SK-N-MC (cell line): ENCODE results near the gene BMPR1A.

ENCODE experiments used
- DNase-seq: peaks from one replicate; pipeline ENCODE4 v3.0.0-alpha.2; 2011; ENCODE audit warnings: low read depth, low spot score
- H3K27ac ChIP-seq: fragments of 200-600 bp; sonication (generic); 2 replicates; pipeline ENCODE4 v1.5.1; 2016; ENCODE audit warnings: mixed run types
- H3K36me3 ChIP-seq: fragments of 200-600 bp; sonication (generic); 2 replicates; pipeline ENCODE4 v1.6.1; 2017; ENCODE audit warnings: antibody characterized with exemption, low read length, mixed read lengths; ENCODE audit not compliant: insufficient read depth
- H3K4me3 ChIP-seq: fragments of 200-600 bp; sonication (generic); 2 replicates; pipeline ENCODE4 v1.5.1; 2016
- H3K9ac ChIP-seq: fragments of 200-600 bp; sonication (generic); 2 replicates; pipeline ENCODE4 v1.8.0; 2017; ENCODE audit warnings: mixed run types, mixed read lengths; ENCODE audit not compliant: insufficient read length
- H3K9me3 ChIP-seq: fragments of 200-600 bp; sonication (generic); 2 replicates; pipeline ENCODE4 v1.6.1; 2017; ENCODE audit warnings: low read depth, mild to moderate bottlenecking, antibody characterized with exemption, low read length, moderate library complexity, mixed read lengths
- EZH2 ChIP-seq: fragments of 200-600 bp; sonication (generic); IDR thresholded peaks from one replicate; pipeline ENCODE4 v1.6.1; 2017; ENCODE audit warnings: antibody characterized with exemption
- FOXP2 ChIP-seq: optimal IDR thresholded peaks from 2 replicates; pipeline ENCODE3; 2011; ENCODE audit warnings: mild to moderate bottlenecking, moderate library complexity; ENCODE audit not compliant: insufficient read depth; ENCODE audit errors: extremely low read length, control extremely low read depth
- POLR2AphosphoS5 ChIP-seq: IDR thresholded peaks from 2 replicates; pipeline ENCODE4 v1.6.1; 2012; ENCODE audit warnings: mild to moderate bottlenecking, low read depth, low read length, borderline replicate concordance

BMPR1A gene

DNA sequence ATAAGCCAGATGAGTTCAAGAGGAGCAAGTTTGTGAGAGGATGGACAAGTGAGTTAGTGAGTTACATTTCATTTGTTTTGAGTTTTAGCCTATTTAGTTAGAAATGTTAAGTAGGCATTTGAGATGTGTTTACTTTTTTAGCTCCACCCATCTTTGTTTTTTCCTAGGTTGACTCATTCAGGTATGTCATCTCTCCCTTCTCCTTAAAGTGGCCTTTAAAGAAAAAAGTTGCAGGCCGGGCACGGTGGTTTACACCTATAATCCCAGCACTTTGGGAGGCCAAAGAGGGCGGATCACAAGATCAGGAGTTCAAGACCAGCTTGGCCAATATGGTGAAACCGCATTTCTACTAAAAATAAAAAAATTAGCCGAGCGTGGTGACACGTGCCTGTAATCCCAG, 71.2 kb downstream of the BMPR1A start:
- no peak for DNase-seq
- H3K4me3 ChIP-seq = no peak overlapping the region
- TF ChIP-seq FOXP2 = no peak
- no peak for TF ChIP-seq EZH2
- no peak for TF ChIP-seq POLR2AphosphoS5
- no peaks in the 10 kb centered on the region for H3K9me3 ChIP-seq
- no peaks in the 10 kb centered on the region; the same call in 1 of the 2 replicates for H3K36me3 ChIP-seq
- H3K9ac ChIP-seq = no peak overlapping the region
- no peak overlapping the region for H3K27ac ChIP-seq

DNA sequence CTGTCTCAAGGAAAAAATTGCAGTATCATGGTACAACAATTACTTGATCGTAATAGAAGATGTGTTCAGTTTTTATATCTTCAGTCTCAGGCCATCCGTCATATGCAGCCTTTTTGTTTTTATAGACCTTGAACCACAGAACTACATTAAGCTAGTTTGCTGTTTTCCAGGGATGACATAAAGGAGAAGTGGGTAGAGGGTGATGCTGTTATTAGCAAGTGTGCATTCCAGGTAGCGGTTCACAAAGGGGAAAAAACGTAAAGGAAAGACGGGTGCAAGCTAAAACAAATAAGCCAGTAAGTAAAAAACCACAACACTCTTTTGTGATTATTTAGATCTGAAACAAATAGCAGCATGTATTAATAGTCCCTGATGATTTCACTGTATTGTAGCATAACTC, 71.7 kb downstream of the BMPR1A start:
- H3K27ac ChIP-seq = no peak overlapping the region
- H3K9me3 ChIP-seq = no peaks in the 10 kb centered on the region
- DNase-seq = no peak
- TF ChIP-seq POLR2AphosphoS5 = no peak
- no peak for TF ChIP-seq EZH2
- no peak for TF ChIP-seq FOXP2
- H3K9ac ChIP-seq = no peak overlapping the region
- H3K4me3 ChIP-seq = no peak overlapping the region
- no peaks in the 10 kb centered on the region; the same call in 1 of the 2 replicates for H3K36me3 ChIP-seq

- Histone ChIP-seq H3K27ac (no peak overlapping the region), H3K9me3 (no peaks in the 10 kb centered on the region), H3K36me3 (no peaks in the 10 kb centered on the region; the same call in 1 of the 2 replicates), H3K4me3 (no peak overlapping the region), H3K9ac (no peak overlapping the region)
- TF ChIP-seq FOXP2 (no peak), POLR2AphosphoS5 (no peak), EZH2 (no peak)
- DNase-seq = no peak
Measured at GRCh38 chr10:86829472-86829871, 73.1 kb downstream of the BMPR1A start.

- no peak overlapping the region for H3K4me3 ChIP-seq
- H3K9me3 ChIP-seq = no peaks in the 10 kb centered on the region
- no peak overlapping the region for H3K9ac ChIP-seq
- H3K27ac ChIP-seq = no peak overlapping the region
- DNase-seq = no peak
- H3K36me3 ChIP-seq = no peaks in the 10 kb centered on the region; the same call in 1 of the 2 replicates
- TF ChIP-seq FOXP2 (no peak), POLR2AphosphoS5 (no peak), EZH2 (no peak)
Measured at GRCh38 chr10:86830043-86830591, 73.7 kb downstream of the BMPR1A start.

GRCh38 chr10:86833969-86834368, 77.5 kb downstream of the BMPR1A start:
- Histone ChIP-seq H3K9me3 (no peaks in the 10 kb centered on the region), H3K9ac (no peak overlapping the region), H3K27ac (no peak overlapping the region), H3K36me3 (no peaks in the 10 kb centered on the region; the same call in 1 of the 2 replicates), H3K4me3 (no peak overlapping the region)
- no peak for TF ChIP-seq EZH2
- TF ChIP-seq FOXP2 = no peak
- no peak for TF ChIP-seq POLR2AphosphoS5
- no peak for DNase-seq

- no peak overlapping the region for H3K9ac ChIP-seq
- H3K36me3 ChIP-seq = no peaks in the 10 kb centered on the region; the same call in 1 of the 2 replicates
- no peaks in the 10 kb centered on the region for H3K9me3 ChIP-seq
- no peak overlapping the region for H3K27ac ChIP-seq
- no peak for DNase-seq
- TF ChIP-seq EZH2 (no peak), POLR2AphosphoS5 (no peak), FOXP2 (no peak)
- no peak overlapping the region for H3K4me3 ChIP-seq
Measured at GRCh38 chr10:86836044-86836443, 79.6 kb downstream of the BMPR1A start.

DNA sequence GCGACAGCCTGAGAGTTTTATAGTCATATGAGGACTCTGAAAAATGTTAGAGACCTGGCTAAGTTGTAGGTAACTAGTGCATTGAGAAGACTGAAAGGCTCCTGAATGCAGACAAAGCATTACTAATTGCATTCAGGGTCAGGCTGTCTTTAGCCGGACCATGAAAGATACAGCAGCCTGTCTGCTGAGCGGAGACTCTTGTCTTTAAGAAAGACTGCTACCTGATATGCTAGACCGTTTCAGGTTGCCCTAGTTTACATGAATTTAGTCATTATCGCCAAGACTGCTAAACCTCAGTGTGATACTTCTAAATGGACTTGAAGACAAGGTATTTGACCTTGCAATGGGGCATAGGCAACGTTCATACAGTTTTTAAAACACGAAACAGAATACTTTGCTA, 81.2 kb downstream of the BMPR1A start:
- no peak for TF ChIP-seq POLR2AphosphoS5
- TF ChIP-seq EZH2 = no peak
- TF ChIP-seq FOXP2 = no peak
- H3K9me3 ChIP-seq = no peaks in the 10 kb centered on the region
- no peak for DNase-seq
- H3K9ac ChIP-seq = no peak overlapping the region
- no peaks in the 10 kb centered on the region; the same call in 1 of the 2 replicates for H3K36me3 ChIP-seq
- H3K27ac ChIP-seq = no peak overlapping the region
- no peak overlapping the region for H3K4me3 ChIP-seq

DNA sequence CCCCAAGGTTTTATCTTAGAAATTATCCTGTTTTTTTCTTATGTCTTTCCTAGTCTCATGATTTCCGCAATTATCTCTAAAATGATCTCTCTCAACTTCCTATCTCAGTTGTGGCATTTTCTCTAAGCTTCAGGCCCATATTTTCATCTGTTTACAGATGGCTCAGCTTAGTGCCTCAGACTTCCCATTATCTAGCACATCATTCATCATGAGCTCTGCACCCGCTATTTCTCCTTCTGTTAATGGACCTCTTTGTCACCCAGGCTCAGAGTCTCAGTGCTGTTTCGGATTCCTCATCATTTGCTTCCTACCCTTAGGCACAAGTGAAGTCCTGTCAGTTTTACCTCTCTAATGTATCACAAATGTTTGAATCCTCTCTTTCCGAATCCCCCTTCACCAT, 84.1 kb downstream of the BMPR1A start:
- TF ChIP-seq POLR2AphosphoS5 = no peak
- TF ChIP-seq FOXP2 = no peak
- no peak for TF ChIP-seq EZH2
- no peak overlapping the region for H3K27ac ChIP-seq

DNA sequence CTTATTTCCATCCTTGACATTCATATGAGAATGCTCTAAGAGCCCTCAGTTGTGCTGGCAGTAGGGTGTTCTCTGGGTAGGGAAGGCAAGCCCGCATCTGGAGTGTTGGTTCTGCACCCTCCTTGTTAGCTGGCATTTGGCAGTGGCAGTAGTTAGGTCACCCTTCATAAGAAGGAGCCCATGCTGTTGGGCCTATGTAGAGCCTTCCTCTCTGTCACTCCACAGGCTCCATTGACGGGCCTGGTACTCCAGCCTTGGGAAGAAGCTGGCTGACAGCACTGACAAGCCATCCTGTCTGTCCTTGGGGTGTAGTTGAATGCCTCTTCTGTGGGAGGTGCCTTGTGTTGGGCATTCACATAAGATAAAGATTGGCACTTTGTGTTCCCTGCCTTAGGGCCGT, 89.7 kb downstream of the BMPR1A start:
- TF ChIP-seq EZH2 (no peak), FOXP2 (no peak), POLR2AphosphoS5 (no peak)
- DNase-seq = no peak
- H3K27ac ChIP-seq = no peak overlapping the region
- no peaks in the 10 kb centered on the region; the same call in 1 of the 2 replicates for H3K36me3 ChIP-seq
- H3K9ac ChIP-seq = no peak overlapping the region
- no peaks in the 10 kb centered on the region for H3K9me3 ChIP-seq
- H3K4me3 ChIP-seq = no peak overlapping the region

More for the DNA sequence above, 84.1 kb downstream of the BMPR1A start:
- no peak overlapping the region for H3K4me3 ChIP-seq
- DNase-seq = no peak
- no peaks in the 10 kb centered on the region; the same call in 1 of the 2 replicates for H3K36me3 ChIP-seq
- no peak overlapping the region for H3K9ac ChIP-seq
- H3K9me3 ChIP-seq = no peaks in the 10 kb centered on the region
